Liver (tissue), 9 donors: Measurements from ENCODE around the gene BEGAIN. TPM values are rescaled to one million over a fixed set of nuclear protein-coding genes. Genes with fewer than 3 reads are reported as not detected.

Experiments used
- DNase-seq: peaks from one replicate; pipeline ENCODE4 v3.0.0-alpha.2; 2017; ENCODE audit warnings: low spot score
- H3K27ac ChIP-seq, 2 donors: one replicate each; pipeline ENCODE4 v1.7.0; 2013; ENCODE audit warnings: inconsistent platforms in 2 of 2, low read length in 2 of 2, control low read depth in 1 of 2, low read depth in 1 of 2, mild to moderate bottlenecking in 1 of 2
- H3K27me3 ChIP-seq, 4 donors: one replicate each; pipeline versions ENCODE4 v1.6.1 to v1.7.0; 2013; ENCODE audit warnings: low read length in 3 of 4, inconsistent platforms in 1 of 4, mild to moderate bottlenecking in 1 of 4, moderate library complexity in 1 of 4; ENCODE audit not compliant: control insufficient read depth in 4 of 4, insufficient read depth in 4 of 4
- H3K36me3 ChIP-seq, 4 donors: one replicate each; pipeline versions ENCODE4 v1.6.1 to v1.7.0; 2013; ENCODE audit warnings: low read length in 3 of 4, mild to moderate bottlenecking in 3 of 4, low read depth in 1 of 4, moderate library complexity in 1 of 4; ENCODE audit not compliant: control insufficient read depth in 4 of 4, insufficient read depth in 3 of 4
- H3K4me1 ChIP-seq, 4 donors: one replicate each; pipeline versions ENCODE4 v1.6.1 to v1.7.0; 2013; ENCODE audit warnings: low read length in 3 of 4, mild to moderate bottlenecking in 3 of 4, moderate library complexity in 1 of 4; ENCODE audit not compliant: control insufficient read depth in 4 of 4, insufficient read depth in 4 of 4
- H3K4me3 ChIP-seq, 3 donors: one replicate each; pipeline versions ENCODE4 v1.6.1 to v1.7.0; 2013; ENCODE audit warnings: low read length in 3 of 3, control low read depth in 1 of 3, low read depth in 1 of 3, mild to moderate bottlenecking in 1 of 3
- H3K9ac ChIP-seq, 2 donors: one replicate each; pipeline ENCODE4 v1.7.0; 2013; ENCODE audit warnings: low read length in 2 of 2, mild to moderate bottlenecking in 2 of 2, moderate library complexity in 2 of 2, control low read depth in 1 of 2, low read depth in 1 of 2
- H3K9me3 ChIP-seq, 4 donors: one replicate each; pipeline versions ENCODE4 v1.6.1 to v1.7.0; 2013; ENCODE audit warnings: low read length in 3 of 4; ENCODE audit not compliant: control insufficient read depth in 4 of 4
- ATF3 ChIP-seq: IDR thresholded peaks from 2 replicates; pipeline ENCODE4 v1.6.1; 2016; ENCODE audit warnings: antibody characterized with exemption
- CTCF ChIP-seq: fragments of 150-350 bp; IDR thresholded peaks from 2 replicates; pipeline ENCODE4 v1.5.1; 2017; ENCODE audit warnings: improper control_type of control experiment, low read depth, low read length; ENCODE audit not compliant: missing input control
- EGR1 ChIP-seq, 2 donors: IDR thresholded peaks; 2 replicates each; pipeline ENCODE4 v1.6.1; 2016 to 2018; ENCODE audit warnings: antibody characterized with exemption in 2 of 2, low read depth in 2 of 2
- FOXA1 ChIP-seq: IDR thresholded peaks from 2 replicates; pipeline ENCODE4 v1.6.1; 2016; ENCODE audit warnings: antibody characterized with exemption
- GABPA ChIP-seq, 2 donors: IDR thresholded peaks in 1 of 2; conservative IDR thresholded peaks in 1 of 2; 2 replicates each; pipeline ENCODE4 v1.6.1; 2016; ENCODE audit warnings: antibody characterized with exemption in 2 of 2, mild to moderate bottlenecking in 1 of 2, moderate library complexity in 1 of 2
- HNF4A ChIP-seq, 2 donors: conservative IDR thresholded peaks; 2 replicates each; pipeline ENCODE4 v1.6.1; 2016; ENCODE audit warnings: antibody characterized with exemption in 2 of 2, mild to moderate bottlenecking in 2 of 2
- HNF4G ChIP-seq: IDR thresholded peaks from 2 replicates; pipeline ENCODE4 v1.6.1; 2016; ENCODE audit warnings: antibody characterized with exemption
- MAX ChIP-seq: IDR thresholded peaks from 2 replicates; pipeline ENCODE4 v1.6.1; 2016; ENCODE audit warnings: antibody characterized with exemption
- NR2F2 ChIP-seq: IDR thresholded peaks from 2 replicates; pipeline ENCODE4 v1.6.1; 2016; ENCODE audit warnings: antibody characterized with exemption
- RAD21 ChIP-seq, 2 donors: IDR thresholded peaks; 2 replicates each; pipeline ENCODE4 v1.6.1; 2016; ENCODE audit warnings: antibody characterized with exemption in 2 of 2, mild to moderate bottlenecking in 2 of 2
- REST ChIP-seq: IDR thresholded peaks from 2 replicates; pipeline ENCODE4 v1.6.1; 2016; ENCODE audit warnings: antibody characterized with exemption, mild to moderate bottlenecking
- RXRA ChIP-seq, 2 donors: IDR thresholded peaks; 2 replicates each; pipeline ENCODE4 v1.6.1; 2017 to 2018; ENCODE audit warnings: antibody characterized with exemption in 2 of 2, mild to moderate bottlenecking in 1 of 2
- SP1 ChIP-seq: IDR thresholded peaks from 2 replicates; pipeline ENCODE4 v1.6.1; 2018; ENCODE audit warnings: antibody characterized with exemption, mild to moderate bottlenecking
- TAF1 ChIP-seq: conservative IDR thresholded peaks from 2 replicates; pipeline ENCODE4 v1.6.1; 2016; ENCODE audit warnings: antibody characterized with exemption, mild to moderate bottlenecking
- YY1 ChIP-seq: IDR thresholded peaks from 2 replicates; pipeline ENCODE4 v1.6.1; 2016; ENCODE audit warnings: antibody characterized with exemption, mild to moderate bottlenecking
- ZBTB33 ChIP-seq: IDR thresholded peaks from 2 replicates; pipeline ENCODE4 v1.6.1; 2016; ENCODE audit warnings: antibody characterized with exemption
- WGBS: extraction: QIAGEN DNeasy Blood & Tissue Kit; methylation state at CpG from one replicate; pipeline ENCODE4 v1.1.7; 2013; 5-methylcytosine and 5-hydroxymethylcytosine counted together
- polyA plus RNA-seq, 2 donors: library from polyadenylated mRNA; stranded (reverse) in 1 of 2; unstranded in 1 of 2; fragments of 200-250 nt in 1 of 2; fragments of >200 nt in 1 of 2; fragmentation: Nextera tagmentation in 1 of 2; extraction: Ambion mirVana in 1 of 2; gene quantifications; one replicate each; pipeline versions ENCODE4 v1.2.1 to v1.2.3, GENCODE V29; 2013 to 2015
- total RNA-seq, 2 donors: library from RNA; depleted of rRNA; stranded (reverse); fragments of >200 nt; gene quantifications; one replicate each; pipeline ENCODE4 v1.2.3, GENCODE V29; 2014
- donor health status: healthy.
- donor health status: healthy.
- donor health status: healthy.
- donor health status: healthy.
- donor health status: healthy.

Gene BEGAIN
- total and polyA plus RNA-seq, 4 donors, result 0.11 to 1.9 (median 0.29) TPM

- Histone ChIP-seq H3K27ac (no peak overlapping the region), H3K36me3 (no peaks in the 10 kb centered on the region), H3K27me3 (no peaks in the 10 kb centered on the region), H3K9ac (no peak overlapping the region), H3K4me3 (no peak overlapping the region), H3K9me3 (no peaks in the 10 kb centered on the region), H3K4me1 (no peaks in the 10 kb centered on the region)
- no peak for TF ChIP-seq HNF4A (conservative IDR thresholded peaks at IDR 0.05)
- 91% methylated on average over 14 of the region's 14 CpGs for WGBS
- DNase-seq, result no peak
Measured at GRCh38 chr14:100609331-100609870, 22.2 kb upstream of the BEGAIN start.

GRCh38 chr14:100608586-100609330 is 21.5 kb upstream of the BEGAIN start:
- no peaks in the 10 kb centered on the region for H3K9me3 ChIP-seq
- DNase-seq, result no peak
- H3K27me3 ChIP-seq, result no peaks in the 10 kb centered on the region
- no peak overlapping the region for H3K4me3 ChIP-seq
- no peaks in the 10 kb centered on the region for H3K36me3 ChIP-seq
- no peak overlapping the region for H3K27ac ChIP-seq
- 89% methylated on average over 19 of the region's 19 CpGs for WGBS
- TF ChIP-seq FOXA1 (no peak), YY1 (no peak), GABPA (IDR thresholded peaks at IDR 0.05 in 1 of 2, conservative IDR thresholded peaks at IDR 0.05 in 1 of 2) (no peak), CTCF (no peak), REST (no peak), EGR1 (IDR thresholded peaks at IDR 0.05; ENCODE audit: low read depth in 2 of 2) (no peak), HNF4G (no peak), ATF3 (no peak), RAD21 (IDR thresholded peaks at IDR 0.05) (no peak), SP1 (no peak), RXRA (IDR thresholded peaks at IDR 0.05) (no peak), TAF1 (no peak), MAX (no peak), HNF4A (conservative IDR thresholded peaks at IDR 0.05) (no peak), NR2F2 (no peak), ZBTB33 (no peak)
- H3K9ac ChIP-seq, result no peak overlapping the region
- no peaks in the 10 kb centered on the region for H3K4me1 ChIP-seq
